MM.1S (cell line): ENCODE measurements around the gene CHP1.
"Not testable (repeated sequence)": the region's sequence is repeated elsewhere in the genome, so short reads cannot be mapped to it uniquely, and the experiment has no call there.

Experiments used
- DNase-seq: peaks from one replicate; pipeline ENCODE4 v3.0.0-alpha.2; 2015
- H2AFZ ChIP-seq: fragments of 300-600 bp; sonication (generic); 2 replicates; pipeline ENCODE4 v1.6.0; 2016; ENCODE audit warnings: antibody characterized with exemption, low read length
- H3F3A ChIP-seq: fragments of 300-600 bp; sonication (generic); 2 replicates; pipeline ENCODE4 v1.6.1; 2016; ENCODE audit warnings: mild to moderate bottlenecking, antibody characterized with exemption, low read length, moderate library complexity, mixed read lengths; ENCODE audit not compliant: insufficient read depth
- H3K27ac ChIP-seq: fragments of 300-600 bp; sonication (generic); 2 replicates; pipeline ENCODE4 v1.5.1; 2016; ENCODE audit warnings: mild to moderate bottlenecking, low read length
- H3K27me3 ChIP-seq: fragments of 300-600 bp; sonication (generic); replicated peaks from 2 replicates; pipeline ENCODE4 v1.6.0; 2016; ENCODE audit warnings: low read length; ENCODE audit not compliant: insufficient read depth
- H3K36me3 ChIP-seq: fragments of 300-600 bp; sonication (generic); replicated peaks from 2 replicates; pipeline ENCODE4 v1.6.1; 2016; ENCODE audit warnings: mild to moderate bottlenecking, low read length, mixed read lengths; ENCODE audit not compliant: insufficient read depth
- H3K4me1 ChIP-seq: fragments of 300-600 bp; sonication (generic); 2 replicates; pipeline ENCODE4 v1.6.1; 2016; ENCODE audit warnings: low read length, mixed read lengths
- H3K4me2 ChIP-seq: fragments of 300-600 bp; sonication (generic); 2 replicates; pipeline ENCODE4 v1.6.0; 2016; ENCODE audit warnings: low read depth, low read length
- H3K4me3 ChIP-seq: fragments of 300-600 bp; sonication (generic); 2 replicates; pipeline ENCODE4 v1.5.1; 2016; ENCODE audit warnings: low read length, mixed read lengths
- H3K79me2 ChIP-seq: fragments of 300-600 bp; sonication (generic); 2 replicates; pipeline ENCODE4 v1.6.1; 2016; ENCODE audit warnings: mixed run types, low read length, mixed read lengths
- H3K9ac ChIP-seq: fragments of 300-600 bp; sonication (generic); 2 replicates; pipeline ENCODE4 v1.6.1; 2016; ENCODE audit warnings: low read length, mixed read lengths
- H3K9me2 ChIP-seq: fragments of 300-600 bp; sonication (generic); replicated peaks from 2 replicates; pipeline ENCODE4 v1.6.1; 2016; ENCODE audit warnings: mild to moderate bottlenecking, low read length, mixed read lengths; ENCODE audit not compliant: insufficient read depth
- H3K9me3 ChIP-seq: fragments of 300-600 bp; sonication (generic); replicated peaks from 2 replicates; pipeline ENCODE4 v1.6.1; 2016; ENCODE audit warnings: mild to moderate bottlenecking, low read length, mixed read lengths; ENCODE audit not compliant: insufficient read depth
- H4K20me1 ChIP-seq: fragments of 300-600 bp; sonication (generic); 2 replicates; pipeline ENCODE4 v1.6.1; 2016; ENCODE audit warnings: mild to moderate bottlenecking, low read length, moderate library complexity, mixed read lengths; ENCODE audit not compliant: insufficient read depth
- CTCF ChIP-seq: fragments of 300-600 bp; sonication (generic); IDR thresholded peaks from 2 replicates; pipeline ENCODE4 v1.5.1; 2016; ENCODE audit warnings: antibody characterized with exemption, low read length, mixed read lengths
- EZH2 ChIP-seq: fragments of 300-600 bp; sonication (generic); optimal IDR thresholded peaks from 2 replicates; pipeline ENCODE3; 2017; ENCODE audit warnings: low read depth, mild to moderate bottlenecking, antibody characterized with exemption, low read length, mixed read lengths
- EZH2phosphoT487 ChIP-seq: fragments of 300-600 bp; sonication (generic); IDR thresholded peaks from 2 replicates; pipeline ENCODE4 v1.6.1; 2018; ENCODE audit warnings: antibody characterized with exemption, low read length

CHP1 gene

GRCh38 chr15:41278319-41278718 lies 47.3 kb downstream of the CHP1 start:
- no peaks in the 10 kb centered on the region for H4K20me1 ChIP-seq
- H3F3A ChIP-seq, result 0 out of 2 replicates have a peak, but pooled peaks cover 4% of the 10 kb centered on the region
- no peak overlapping the region for H3K4me2 ChIP-seq
- no peaks in the 10 kb centered on the region for H3K9me2 ChIP-seq
- no peak for DNase-seq
- H3K79me2 ChIP-seq, result no peaks in the 10 kb centered on the region
- H3K4me1 ChIP-seq, result no peaks in the 10 kb centered on the region; the same call in 1 of the 2 replicates
- H3K27ac ChIP-seq, result no peak overlapping the region
- H3K4me3 ChIP-seq, result no peak overlapping the region
- no peaks in the 10 kb centered on the region for H3K27me3 ChIP-seq
- no peaks in the 10 kb centered on the region for H3K36me3 ChIP-seq
- no peak overlapping the region for H2AFZ ChIP-seq
- H3K9me3 ChIP-seq, result no peaks in the 10 kb centered on the region
- H3K9ac ChIP-seq, result no peak overlapping the region
- TF ChIP-seq EZH2phosphoT487, result no peak
- no peak for TF ChIP-seq CTCF
- no peak for TF ChIP-seq EZH2

GRCh38 chr15:41279535-41280283 lies 48.6 kb downstream of the CHP1 start:
- H3K36me3 ChIP-seq, result no peaks in the 10 kb centered on the region
- DNase-seq, result no peak
- no peak overlapping the region for H3K9ac ChIP-seq
- no peak overlapping the region for H3K27ac ChIP-seq
- no peaks in the 10 kb centered on the region for H4K20me1 ChIP-seq
- H3F3A ChIP-seq, result 0 out of 2 replicates have a peak, but pooled peaks cover 6% of the 10 kb centered on the region
- no peak overlapping the region for H3K4me3 ChIP-seq
- no peak overlapping the region for H3K4me2 ChIP-seq
- H3K79me2 ChIP-seq, result peaks cover 9% of the 10 kb centered on the region
- H3K27me3 ChIP-seq, result no peaks in the 10 kb centered on the region
- TF ChIP-seq CTCF (no peak), EZH2 (no peak), EZH2phosphoT487 (no peak)
- H3K9me3 ChIP-seq, result no peaks in the 10 kb centered on the region
- no peak overlapping the region for H2AFZ ChIP-seq
- no peaks in the 10 kb centered on the region; the same call in 1 of the 2 replicates for H3K4me1 ChIP-seq
- no peaks in the 10 kb centered on the region for H3K9me2 ChIP-seq

GRCh38 chr15:41281236-41281635 lies 50.2 kb downstream of the CHP1 start:
- TF ChIP-seq EZH2phosphoT487 (no peak), CTCF (no peak), EZH2 (no peak)
- Histone ChIP-seq H2AFZ (no peak overlapping the region), H3K9me3 (no peaks in the 10 kb centered on the region), H3K4me3 (no peak overlapping the region), H3K27me3 (no peaks in the 10 kb centered on the region), H4K20me1 (no peaks in the 10 kb centered on the region), H3K4me2 (no peak overlapping the region), H3K4me1 (no peaks in the 10 kb centered on the region; the same call in 1 of the 2 replicates), H3F3A (0 out of 2 replicates have a peak, but pooled peaks cover 6% of the 10 kb centered on the region), H3K27ac (no peak overlapping the region), H3K79me2 (peaks cover 25% of the 10 kb centered on the region), H3K9me2 (no peaks in the 10 kb centered on the region), H3K9ac (no peak overlapping the region), H3K36me3 (peaks cover 9% of the 10 kb centered on the region; the same call in 1 of the 2 replicates)
- no peak for DNase-seq

GRCh38 chr15:41282436-41282835 lies 51.4 kb downstream of the CHP1 start:
- H3K9ac ChIP-seq, H3K9me2 ChIP-seq, DNase-seq, H3K9me3 ChIP-seq, H4K20me1 ChIP-seq, H3K27me3 ChIP-seq, H3K4me1 ChIP-seq, H2AFZ ChIP-seq, H3K4me2 ChIP-seq, H3K4me3 ChIP-seq, H3K27ac ChIP-seq, H3F3A ChIP-seq: not testable (repeated sequence)
- Histone ChIP-seq H3K79me2 (peaks cover 37% of the 10 kb centered on the region), H3K36me3 (peaks cover 20% of the 10 kb centered on the region)

GRCh38 chr15:41282980-41283652 lies 52.0 kb downstream of the CHP1 start:
- not testable (repeated sequence) for H3K27me3 ChIP-seq

More at GRCh38 chr15:41282980-41283652, 52.0 kb downstream of the CHP1 start:
- H4K20me1 ChIP-seq, H3F3A ChIP-seq, DNase-seq, H3K9me3 ChIP-seq, H3K9me2 ChIP-seq, H3K4me1 ChIP-seq: not testable (repeated sequence)
- Histone ChIP-seq H3K9ac (peak overlapping the region; percentile 86; the same call in 1 of the 2 replicates), H3K4me3 (peak overlapping the region; percentile 88; the same call in 1 of the 2 replicates), H3K79me2 (peaks cover 42% of the 10 kb centered on the region), H3K27ac (peak overlapping the region; percentile 65; the same call in 1 of the 2 replicates), H2AFZ (peak overlapping the region; percentile 77), H3K4me2 (peak overlapping the region; percentile 64; the same call in 1 of the 2 replicates), H3K36me3 (peaks cover 22% of the 10 kb centered on the region)
